WTC11 (cell line): ENCODE data around the gene CNOT3. TPM values are rescaled to one million over a fixed set of nuclear protein-coding genes. Genes with fewer than 3 reads are reported as not detected.
A peak's percentile ranks its signal among the peaks of the same experiment; 100 is the strongest.

Source experiments
- ATAC-seq: fragments of 200-7000 bp; cut with Tn5 transposase; 2 replicates; pipeline ENCODE4 v1.10.0; 2021; ENCODE audit warnings: mild to moderate bottlenecking, moderate library complexity
- CTCF ChIA-PET: fragments of 300-600 bp; sonication (Branson Sonifier 250); formaldehyde crosslinking; loops from one replicate; lab custom pipeline; 2021; ENCODE audit warnings: antibody characterized with exemption; lab: Charles Lee
- POLR2A ChIA-PET: fragments of 350-600 bp; sonication (Branson Sonifier 250); formaldehyde crosslinking; loops from one replicate; lab custom pipeline; 2021; ENCODE audit warnings: antibody characterized with exemption; lab: Charles Lee
- DNase-seq: peaks from one replicate; pipeline ENCODE4 v3.0.0; 2021; ENCODE audit warnings: low spot score
- H3K27ac Mint-ChIP-seq: 2 replicates; pipeline ENCODE4 v1.8.0; 2021; ENCODE audit warnings: mixed read lengths
- H3K27me3 Mint-ChIP-seq: 2 replicates; pipeline ENCODE4 v1.8.0; 2021; ENCODE audit warnings: low read depth, mild to moderate bottlenecking, moderate library complexity, mixed read lengths
- H3K36me3 Mint-ChIP-seq: 2 replicates; pipeline ENCODE4 v1.8.0; 2021; ENCODE audit warnings: mixed read lengths
- H3K4me1 Mint-ChIP-seq: 2 replicates; pipeline ENCODE4 v1.8.0; 2022; ENCODE audit warnings: mixed read lengths
- H3K4me3 Mint-ChIP-seq: 2 replicates; pipeline ENCODE4 v1.8.0; 2021; ENCODE audit warnings: mild to moderate bottlenecking, moderate library complexity, mixed read lengths
- H3K9me3 Mint-ChIP-seq: 2 replicates; pipeline ENCODE4 v1.8.0; 2021; ENCODE audit warnings: mixed read lengths
- CREB1 ChIP-seq: sonication (generic); formaldehyde crosslinking; IDR thresholded peaks from 2 replicates; pipeline ENCODE4 v1.8.0; 2023; ENCODE audit warnings: mild to moderate bottlenecking, missing genetic modification reagents
- E2F5 ChIP-seq: sonication (generic); formaldehyde crosslinking; IDR thresholded peaks from 2 replicates; pipeline ENCODE4 v1.8.1; 2022; ENCODE audit warnings: mild to moderate bottlenecking, moderate library complexity, missing genetic modification reagents
- ESRRA ChIP-seq: sonication (generic); formaldehyde crosslinking; IDR thresholded peaks from 2 replicates; pipeline ENCODE4 v1.8.1; 2022; ENCODE audit warnings: mild to moderate bottlenecking, missing genetic modification reagents, borderline replicate concordance
- ETV6 ChIP-seq: sonication (generic); formaldehyde crosslinking; IDR thresholded peaks from 2 replicates; pipeline ENCODE4 v1.8.1; 2022; ENCODE audit warnings: mild to moderate bottlenecking, missing genetic modification reagents
- FOXP4 ChIP-seq: sonication (generic); formaldehyde crosslinking; IDR thresholded peaks from 2 replicates; pipeline ENCODE4 v1.8.0; 2022; ENCODE audit warnings: mild to moderate bottlenecking, missing genetic modification reagents
- MAX ChIP-seq: sonication (generic); formaldehyde crosslinking; IDR thresholded peaks from 2 replicates; pipeline ENCODE4 v1.8.0; 2022; ENCODE audit warnings: mild to moderate bottlenecking, missing genetic modification reagents
- NFATC4 ChIP-seq: fragments of 250-450 bp; sonication (Bioruptor Pico); IDR thresholded peaks from 2 replicates; pipeline ENCODE4 v1.9.0; 2021; ENCODE audit warnings: mild to moderate bottlenecking
- NFYB ChIP-seq: sonication (generic); formaldehyde crosslinking; conservative IDR thresholded peaks from 2 replicates; pipeline ENCODE4 v1.8.0; 2022; ENCODE audit warnings: low read depth, missing genetic modification reagents
- NR1H2 ChIP-seq: sonication (generic); formaldehyde crosslinking; IDR thresholded peaks from 2 replicates; pipeline ENCODE4 v1.9.0; 2021; ENCODE audit warnings: mild to moderate bottlenecking, moderate library complexity, missing genetic modification reagents
- OVOL2 ChIP-seq: fragments of 250-450 bp; sonication (Bioruptor Pico); IDR thresholded peaks from 2 replicates; pipeline ENCODE4 v1.9.0; 2021; ENCODE audit warnings: mild to moderate bottlenecking, borderline replicate concordance
- PREB ChIP-seq: sonication (generic); formaldehyde crosslinking; IDR thresholded peaks from 2 replicates; pipeline ENCODE4 v1.8.1; 2022; ENCODE audit warnings: mild to moderate bottlenecking, missing genetic modification reagents, moderate library complexity, borderline replicate concordance
- PRRX2 ChIP-seq: fragments of 250-450 bp; sonication (Bioruptor Pico); IDR thresholded peaks from 2 replicates; pipeline ENCODE4 v1.8.0; 2021; ENCODE audit warnings: mild to moderate bottlenecking
- SMAD3 ChIP-seq: sonication (generic); formaldehyde crosslinking; IDR thresholded peaks from 2 replicates; pipeline ENCODE4 v1.8.0; 2022; ENCODE audit warnings: missing genetic modification reagents, mild to moderate bottlenecking, borderline replicate concordance
- ZNF281 ChIP-seq: sonication (generic); formaldehyde crosslinking; IDR thresholded peaks from 2 replicates; pipeline ENCODE4 v1.8.0; 2023; ENCODE audit warnings: mild to moderate bottlenecking, missing genetic modification reagents
- ZSCAN18 ChIP-seq: fragments of 250-450 bp; sonication (Bioruptor Pico); IDR thresholded peaks from 2 replicates; pipeline ENCODE4 v2.1.2; 2022; ENCODE audit warnings: mild to moderate bottlenecking, moderate library complexity
- total RNA-seq: library from RNA; stranded (reverse); gene quantifications from 3 replicates; pipeline ENCODE4 v1.2.3, GENCODE V29; 2021
- TF ChIP-seq, protein P1 (sequence below): sonication (generic); formaldehyde crosslinking; IDR thresholded peaks from 2 replicates; pipeline ENCODE4 v1.8.1; 2023; ENCODE audit warnings: mild to moderate bottlenecking, missing genetic modification reagents, moderate library complexity
- TF ChIP-seq, protein P2 (sequence below): sonication (generic); formaldehyde crosslinking; conservative IDR thresholded peaks from 2 replicates; pipeline ENCODE4 v1.8.1; 2022; ENCODE audit warnings: mild to moderate bottlenecking, missing genetic modification reagents
- TF ChIP-seq, protein P3 (sequence below): fragments of 250-450 bp; sonication (Bioruptor Pico); conservative IDR thresholded peaks from 2 replicates; pipeline ENCODE4 v1.9.0; 2021; ENCODE audit warnings: mild to moderate bottlenecking

CNOT3 gene
- total RNA-seq, 1 experiment from 2014 or later: 93.3 TPM

- TF ChIP-seq PREB (CRISPR knock-in tag) (no peak; the same call in 1 of the 2 replicates), ESRRA (no peak), MAX (CRISPR knock-in tag) (peak; percentile 77), NFYB (peak; percentile 91), ETV6 (CRISPR knock-in tag) (peak; percentile 45), ZNF281 (peak; percentile 77; the same call in 1 of the 2 replicates), CREB1 (peak; percentile 90)
These were observed 22.2 kb upstream of the CNOT3 start, which contains the start of the genes PRPF31 and TFPT (continued) for GRCh38 chr19:54115109-54116063.

DNA sequence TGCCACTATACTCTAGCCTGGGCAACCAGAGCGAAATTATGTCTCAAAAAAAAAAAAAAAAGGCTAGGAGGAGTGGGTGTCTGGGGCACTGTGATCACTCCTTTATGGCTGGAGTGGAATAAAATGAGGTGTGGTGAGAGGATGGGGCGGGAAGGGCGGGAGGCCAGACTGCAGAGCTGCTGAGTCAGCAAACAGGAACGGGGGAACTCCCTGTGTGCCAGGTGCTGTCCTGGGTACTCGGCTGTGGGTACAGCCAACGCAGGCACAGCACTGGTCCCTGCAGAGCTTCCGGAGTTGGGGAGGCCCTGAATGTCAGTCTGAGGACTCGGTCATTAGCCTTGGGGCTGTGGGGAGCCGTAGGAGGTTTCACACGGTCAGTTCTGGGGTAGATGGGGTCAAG, 16.3 kb upstream of the CNOT3 start:
- Mint-ChIP-seq H3K27me3 (no peaks in the 10 kb centered on the region), H3K36me3 (peaks cover 58% of the 10 kb centered on the region), H3K27ac (no peak overlapping the region), H3K4me1 (peaks cover 8% of the 10 kb centered on the region), H3K9me3 (no peaks in the 10 kb centered on the region), H3K4me3 (no peak overlapping the region)
- no peak for TF ChIP-seq ZSCAN18
- no peak for TF ChIP-seq NFATC4 (CRISPR knock-in tag)
- no peak for TF ChIP-seq FOXP4 (CRISPR knock-in tag)
- TF ChIP-seq OVOL2 (CRISPR knock-in tag): no peak
- no peak for TF ChIP-seq NR1H2 (CRISPR knock-in tag)
- no peak for TF ChIP-seq PRRX2
- no peak for TF ChIP-seq E2F5 (CRISPR knock-in tag)
- POLR2A ChIA-PET: no interaction called here
- CTCF ChIA-PET: no interaction called here
- ATAC-seq: no peak
- no peak for DNase-seq

DNA sequence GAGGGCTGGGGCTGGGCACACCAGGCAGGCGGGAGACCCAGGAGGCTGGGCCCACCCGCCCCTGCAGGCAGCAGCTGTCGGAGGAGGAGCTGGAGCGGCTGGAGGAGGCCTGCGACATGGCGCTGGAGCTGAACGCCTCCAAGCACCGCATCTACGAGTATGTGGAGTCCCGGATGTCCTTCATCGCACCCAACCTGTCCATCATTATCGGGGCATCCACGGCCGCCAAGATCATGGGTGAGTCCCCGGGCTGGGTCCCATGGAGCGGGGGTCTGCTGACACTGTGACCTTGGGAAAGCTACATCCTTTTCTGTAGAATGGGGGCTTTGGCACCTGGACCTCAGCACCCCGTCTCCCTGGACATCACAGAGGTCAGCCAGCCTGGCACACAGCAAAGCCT, 13.9 kb upstream of the CNOT3 start:
- Mint-ChIP-seq H3K9me3 (no peaks in the 10 kb centered on the region), H3K27ac (no peak overlapping the region), H3K4me3 (no peak overlapping the region), H3K36me3 (peaks cover 62% of the 10 kb centered on the region), H3K4me1 (no peaks in the 10 kb centered on the region), H3K27me3 (no peaks in the 10 kb centered on the region)
- ChIA-PET CTCF (interaction anchor here (1.2 to 1.5 kb wide), 2 partner anchors 13 to 211 kb away, joined by 3 to 4 read pairs; partner anchors contain the start of gene CNOT3), POLR2A (no interaction called here)
- DNase-seq: no peak
- no peak for ATAC-seq
- TF ChIP-seq SMAD3 (CRISPR knock-in tag) (no peak), PRRX2 (no peak), NFATC4 (CRISPR knock-in tag) (no peak)
- TF ChIP-seq, protein P1, sequence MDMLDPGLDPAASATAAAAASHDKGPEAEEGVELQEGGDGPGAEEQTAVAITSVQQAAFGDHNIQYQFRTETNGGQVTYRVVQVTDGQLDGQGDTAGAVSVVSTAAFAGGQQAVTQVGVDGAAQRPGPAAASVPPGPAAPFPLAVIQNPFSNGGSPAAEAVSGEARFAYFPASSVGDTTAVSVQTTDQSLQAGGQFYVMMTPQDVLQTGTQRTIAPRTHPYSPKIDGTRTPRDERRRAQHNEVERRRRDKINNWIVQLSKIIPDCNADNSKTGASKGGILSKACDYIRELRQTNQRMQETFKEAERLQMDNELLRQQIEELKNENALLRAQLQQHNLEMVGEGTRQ: no peak
- TF ChIP-seq, protein P2, sequence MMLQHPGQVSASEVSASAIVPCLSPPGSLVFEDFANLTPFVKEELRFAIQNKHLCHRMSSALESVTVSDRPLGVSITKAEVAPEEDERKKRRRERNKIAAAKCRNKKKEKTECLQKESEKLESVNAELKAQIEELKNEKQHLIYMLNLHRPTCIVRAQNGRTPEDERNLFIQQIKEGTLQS (CRISPR knock-in tag): no peak
- TF ChIP-seq, protein P3, sequence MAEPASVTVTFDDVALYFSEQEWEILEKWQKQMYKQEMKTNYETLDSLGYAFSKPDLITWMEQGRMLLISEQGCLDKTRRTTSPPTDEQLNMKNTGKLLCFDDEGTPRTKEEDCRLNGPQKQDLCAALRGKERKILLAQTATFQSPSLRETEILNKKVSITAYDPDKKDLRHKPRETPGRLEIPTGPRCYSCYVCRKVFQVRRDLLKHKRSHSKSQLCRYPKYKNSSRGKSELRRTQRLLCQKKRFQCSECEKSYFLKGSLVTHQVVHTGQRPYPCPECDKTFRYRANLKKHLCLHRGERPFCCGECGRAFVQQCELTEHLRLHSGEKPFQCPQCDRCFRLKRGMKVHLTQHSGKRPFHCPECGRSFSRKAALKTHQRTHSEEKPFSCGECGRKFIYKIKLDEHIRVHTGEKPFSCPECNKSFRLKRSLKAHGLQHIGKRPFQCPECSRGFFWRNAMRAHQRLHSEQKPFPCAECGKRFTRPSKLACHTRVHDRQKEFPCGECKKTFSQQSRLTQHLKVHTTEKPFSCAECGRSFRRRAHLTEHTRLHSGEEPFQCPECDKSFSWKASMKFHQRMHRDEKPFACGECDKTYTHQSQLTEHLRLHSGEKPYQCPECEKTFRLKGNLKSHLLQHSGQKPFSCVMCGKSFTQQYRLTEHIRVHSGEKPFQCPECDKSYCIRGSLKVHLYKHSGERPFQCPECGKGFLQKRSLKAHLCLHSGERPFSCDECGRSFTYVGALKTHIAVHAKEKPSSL (CRISPR knock-in tag): no peak
